NB4 (cell line): ENCODE data around the gene LZTS2.

ENCODE experiments used
- DNase-seq: peaks from one replicate; pipeline ENCODE4 v3.0.0; 2010; ENCODE audit warnings: low read depth
- H3K4me3 ChIP-seq: one replicate; pipeline ENCODE4 v1.5.1; 2011; ENCODE audit warnings: mild to moderate bottlenecking, low read depth, low read length, moderate library complexity
- CTCF ChIP-seq: IDR thresholded peaks from one replicate; pipeline ENCODE4 v1.5.1; 2012; ENCODE audit warnings: low read depth, low read length
- MAX ChIP-seq: IDR thresholded peaks from 2 replicates; pipeline ENCODE4 v1.6.1; 2011; ENCODE audit warnings: low read depth, low read length
- MYC ChIP-seq: IDR thresholded peaks from 2 replicates; pipeline ENCODE4 v1.6.1; 2011; ENCODE audit warnings: low read depth, low read length
- POLR2A ChIP-seq: IDR thresholded peaks from 2 replicates; pipeline ENCODE4 v1.6.1; 2011; ENCODE audit warnings: mild to moderate bottlenecking; ENCODE audit not compliant: insufficient read length; ENCODE audit errors: extremely low read depth

Gene LZTS2

DNA sequence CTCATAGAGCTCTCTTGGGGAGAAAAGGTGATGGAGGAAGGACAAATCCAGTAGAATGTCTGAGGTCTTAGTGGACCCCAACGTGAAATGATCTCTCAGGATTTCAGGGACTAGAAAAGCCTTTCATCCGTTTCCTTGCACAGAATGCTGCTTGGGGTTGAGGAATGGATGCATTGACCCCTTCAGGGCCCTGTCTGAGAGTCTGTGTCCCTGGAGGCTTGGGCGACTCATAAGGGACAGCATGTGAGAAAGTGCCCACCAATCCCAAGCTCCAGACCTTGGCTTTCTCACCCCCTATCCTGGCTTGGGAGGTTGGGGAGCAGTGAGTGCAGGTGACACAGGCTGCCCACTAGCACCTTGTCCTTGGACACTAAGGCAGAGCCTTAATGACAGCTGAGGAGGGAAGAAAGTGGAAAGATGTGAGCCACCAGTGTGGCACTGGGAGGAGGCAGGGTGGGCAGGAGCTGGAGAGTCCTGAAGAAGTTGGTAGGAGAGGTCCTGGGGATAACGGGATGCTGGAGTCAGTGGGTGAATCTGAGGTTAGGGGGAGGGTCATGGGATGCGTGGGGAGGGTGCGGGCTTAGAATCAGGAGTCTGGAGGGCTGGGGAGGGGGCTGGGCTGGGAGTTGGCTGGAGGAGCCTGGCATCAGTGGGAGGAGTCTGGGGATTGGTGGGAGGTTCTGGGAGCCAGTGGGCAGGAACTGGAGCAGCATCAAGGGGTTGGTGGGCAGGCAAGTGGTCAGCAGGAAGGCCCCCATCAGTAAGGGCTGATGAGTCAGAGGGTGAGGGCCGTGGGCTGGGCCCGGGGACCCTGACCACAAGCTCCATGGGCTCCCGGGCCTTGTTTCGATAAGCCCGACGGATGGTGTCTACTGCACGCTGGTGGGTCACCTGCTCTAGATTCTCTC, 8.6 kb downstream of the LZTS2 start:
- TF ChIP-seq MYC (no peak), MAX (no peak), CTCF (no peak), POLR2A (no peak)
- no peak for DNase-seq
- no peak overlapping the region for H3K4me3 ChIP-seq

DNA sequence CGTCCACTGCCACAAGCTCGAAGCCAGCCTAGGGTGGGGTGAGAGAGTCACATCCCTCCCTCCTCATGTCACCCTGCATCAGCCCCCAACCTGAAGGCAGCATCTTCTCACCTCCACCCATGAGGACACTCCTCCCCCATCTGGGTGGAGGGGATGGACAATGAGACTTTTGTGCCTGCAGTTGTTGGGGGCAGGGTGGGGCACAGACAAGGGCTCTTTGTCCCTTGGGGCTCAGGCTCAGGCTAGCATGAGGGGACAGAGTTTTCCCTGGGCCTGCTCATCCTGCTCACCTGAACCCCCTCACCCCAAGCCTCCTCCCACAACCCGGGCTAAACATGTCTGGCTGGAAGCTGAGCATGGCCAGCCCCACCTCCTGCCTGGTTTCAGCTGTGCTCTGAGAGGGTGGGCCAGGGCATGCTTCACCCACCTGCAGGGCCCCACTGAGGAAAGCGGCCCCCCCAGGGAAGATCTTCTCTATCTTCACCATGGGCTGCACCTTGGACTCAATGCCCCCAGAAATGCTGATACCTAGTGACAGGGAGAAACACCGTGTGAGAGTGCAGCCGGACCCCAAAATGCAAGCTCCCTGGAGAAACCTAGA, 9.3 kb downstream of the LZTS2 start:
- no peak for DNase-seq
- H3K4me3 ChIP-seq, result no peak overlapping the region
- no peak for TF ChIP-seq CTCF
- no peak for TF ChIP-seq MAX
- TF ChIP-seq MYC, result no peak
- no peak for TF ChIP-seq POLR2A

- DNase-seq, result no peak
Observed at GRCh38 chr10:101010329-101010728, 10.7 kb downstream of the LZTS2 start.

GRCh38 chr10:101011517-101012423, 12.2 kb downstream of the LZTS2 start:
- DNase-seq, result no peak
- H3K4me3 ChIP-seq, result no peak overlapping the region
- no peak for TF ChIP-seq CTCF
- no peak for TF ChIP-seq POLR2A
- no peak for TF ChIP-seq MYC
- no peak for TF ChIP-seq MAX

More at GRCh38 chr10:101010329-101010728, 10.7 kb downstream of the LZTS2 start:
- no peak for TF ChIP-seq POLR2A
- TF ChIP-seq MAX, result no peak
- no peak for TF ChIP-seq CTCF
- no peak for TF ChIP-seq MYC
- no peak overlapping the region for H3K4me3 ChIP-seq

DNA sequence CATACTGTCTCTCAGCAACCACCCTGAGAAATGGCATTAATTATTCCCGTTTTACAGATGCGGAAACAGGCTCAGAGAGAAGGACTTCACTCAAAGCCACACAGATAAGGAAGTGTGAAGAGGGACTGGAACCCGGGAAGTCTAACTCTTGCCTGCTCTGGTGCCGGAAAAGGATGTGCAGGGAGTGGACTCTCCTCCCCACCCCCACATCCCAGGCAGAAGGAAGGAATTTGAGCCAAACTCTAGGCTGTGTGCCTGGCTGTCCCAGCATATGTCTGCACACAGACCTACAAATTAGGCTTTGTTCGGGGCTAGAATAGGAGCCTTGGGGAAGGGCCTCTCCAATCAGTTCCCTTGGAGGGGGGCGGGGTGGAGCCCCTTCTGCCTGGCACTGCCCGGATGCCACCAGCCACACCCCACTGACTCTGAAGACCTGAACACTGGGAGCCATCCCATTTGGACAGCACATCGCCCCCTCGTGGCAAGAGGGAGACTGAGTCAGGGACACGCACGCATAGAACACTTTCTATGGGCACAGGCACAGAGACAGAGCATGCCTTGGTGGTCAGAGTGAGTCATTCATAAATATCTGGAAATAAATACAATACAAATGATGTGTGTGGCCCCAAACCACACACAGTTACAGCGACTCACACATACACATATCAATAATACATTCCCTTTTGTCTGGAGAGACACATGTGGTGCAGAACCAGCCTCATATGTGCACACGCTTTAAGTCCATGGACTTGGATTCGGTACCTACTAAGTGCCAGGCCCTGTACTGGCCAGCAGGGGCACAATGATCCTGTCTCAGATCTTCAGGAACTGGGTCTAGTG, 13.1 kb downstream of the LZTS2 start:
- TF ChIP-seq CTCF, result peak; percentile 91
- no peak for TF ChIP-seq POLR2A
- DNase-seq, result peak; percentile 92
- H3K4me3 ChIP-seq, result no peak overlapping the region
